Measurements from ENCODE around the gene POM121. TPM values are rescaled to one million over a fixed set of nuclear protein-coding genes. Genes with fewer than 3 reads are reported as not detected.

POM121 gene
- total RNA-seq, 1 experiment from 2014 or later: 19.3 TPM

Other genes with a start within 250 kb of the POM121 start
- 7.2 and 7.6 TPM in 2 replicates for gene TYW1B, start 96.9 kb upstream of the POM121 start, total RNA-seq (2014; rRNA removed; shearing (Covaris generic))
- gene TRIM74, start 44.4 kb downstream of the POM121 start, total RNA-seq (2014; rRNA removed; shearing (Covaris generic)): not detected in 2 replicates
- gene SPDYE8, start 104.7 kb downstream of the POM121 start, total RNA-seq (2014; rRNA removed; shearing (Covaris generic)): not detected in 2 replicates
- not detected in 2 replicates for gene SPDYE11, start 132.8 kb downstream of the POM121 start, total RNA-seq (2014; rRNA removed; shearing (Covaris generic))
- not detected in 2 replicates for gene SPDYE9, start 160.9 kb downstream of the POM121 start, total RNA-seq (2014; rRNA removed; shearing (Covaris generic))